Activated CD8-positive, alpha-beta memory T cell treated with anti-CD3 and anti-CD28 coated beads, Interleukin-2, amount 50 U/mL, for 24 hours (primary cell): ENCODE results near the gene RNF157.
"Not testable (repeated sequence)": the region's sequence is repeated elsewhere in the genome, so short reads cannot be mapped to it uniquely, and the experiment has no call there.

Experiments
- DNase-seq: peaks from one replicate; pipeline ENCODE4 v3.0.0-alpha.2; 2020; ENCODE audit errors: extremely low read depth

The RNF157 gene

DNA sequence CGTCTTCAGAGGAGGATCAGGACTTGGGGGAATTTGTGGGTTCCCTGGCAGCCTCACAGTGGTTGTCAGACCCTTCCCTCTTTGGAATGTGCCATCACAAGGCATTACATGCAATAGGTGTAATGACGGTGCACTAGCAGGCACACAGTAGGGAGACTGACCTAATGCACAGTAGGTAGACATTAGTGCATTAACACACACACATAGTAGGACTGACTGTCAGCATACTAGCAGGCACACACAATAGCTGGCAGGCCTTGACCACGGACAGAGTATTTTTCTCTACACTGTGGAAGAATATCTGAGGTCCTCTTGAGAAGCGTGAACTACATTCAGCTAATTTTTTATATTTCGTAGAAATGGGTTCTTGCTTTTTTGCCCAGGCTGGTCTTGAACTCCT is 14.0 kb upstream of the RNF157 start:
- no peak for DNase-seq

DNA sequence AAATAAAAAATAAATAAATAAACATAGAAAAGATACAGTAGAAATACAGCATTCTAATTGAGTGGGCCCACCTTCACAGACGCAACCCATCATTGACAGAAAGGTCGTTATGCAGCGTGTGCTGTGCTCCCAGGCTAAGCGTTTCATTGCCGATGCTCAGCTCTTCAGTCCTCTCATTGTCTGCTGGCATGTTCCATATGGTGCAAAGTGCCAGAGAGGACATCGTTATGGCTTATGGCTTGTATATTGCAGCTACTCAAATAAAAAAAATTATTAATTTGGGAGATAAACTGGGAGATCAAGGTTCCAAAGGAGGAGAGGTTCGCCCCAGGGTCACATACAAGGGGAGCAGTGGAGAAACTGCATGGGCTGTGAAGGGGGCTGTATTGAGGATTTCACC is 13.5 kb upstream of the RNF157 start:
- DNase-seq: no peak

DNA sequence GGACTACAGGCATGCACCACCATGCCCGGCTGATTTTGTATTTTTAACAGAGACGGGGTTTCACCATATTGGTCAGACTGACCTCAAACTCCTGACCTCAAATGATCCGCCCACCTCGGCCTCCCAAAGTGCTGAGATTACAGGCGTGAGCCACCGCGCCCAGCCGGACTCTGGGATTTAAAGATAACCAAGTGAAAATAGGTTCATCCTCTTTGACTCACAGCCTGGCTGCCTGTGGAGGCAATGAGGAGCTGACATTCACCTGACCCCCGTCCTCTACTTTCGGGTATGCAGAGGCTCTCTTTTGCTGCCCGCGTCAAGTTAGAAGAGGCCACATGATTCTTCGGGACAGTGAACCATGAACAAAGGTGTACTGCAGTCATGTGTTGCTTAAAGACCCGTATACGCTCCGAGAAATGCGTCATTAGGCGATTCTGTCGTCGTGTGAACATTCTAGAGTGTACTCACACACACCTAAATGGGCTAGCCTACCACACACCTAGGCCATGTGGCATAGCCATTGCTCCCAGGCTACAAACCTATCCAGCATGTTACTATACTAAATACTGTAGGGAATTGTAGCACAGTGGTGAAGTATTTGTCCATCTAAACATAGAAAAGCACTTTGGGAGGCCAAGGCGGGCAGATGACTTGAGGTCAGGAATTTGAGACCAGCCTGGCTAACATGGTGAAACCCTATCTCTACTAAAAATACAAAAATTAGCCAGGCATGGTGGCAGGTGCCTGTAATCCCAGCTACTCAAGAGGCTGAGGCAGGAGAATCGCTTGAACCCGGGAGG is 12.9 kb upstream of the RNF157 start:
- not testable (repeated sequence) for DNase-seq

DNA sequence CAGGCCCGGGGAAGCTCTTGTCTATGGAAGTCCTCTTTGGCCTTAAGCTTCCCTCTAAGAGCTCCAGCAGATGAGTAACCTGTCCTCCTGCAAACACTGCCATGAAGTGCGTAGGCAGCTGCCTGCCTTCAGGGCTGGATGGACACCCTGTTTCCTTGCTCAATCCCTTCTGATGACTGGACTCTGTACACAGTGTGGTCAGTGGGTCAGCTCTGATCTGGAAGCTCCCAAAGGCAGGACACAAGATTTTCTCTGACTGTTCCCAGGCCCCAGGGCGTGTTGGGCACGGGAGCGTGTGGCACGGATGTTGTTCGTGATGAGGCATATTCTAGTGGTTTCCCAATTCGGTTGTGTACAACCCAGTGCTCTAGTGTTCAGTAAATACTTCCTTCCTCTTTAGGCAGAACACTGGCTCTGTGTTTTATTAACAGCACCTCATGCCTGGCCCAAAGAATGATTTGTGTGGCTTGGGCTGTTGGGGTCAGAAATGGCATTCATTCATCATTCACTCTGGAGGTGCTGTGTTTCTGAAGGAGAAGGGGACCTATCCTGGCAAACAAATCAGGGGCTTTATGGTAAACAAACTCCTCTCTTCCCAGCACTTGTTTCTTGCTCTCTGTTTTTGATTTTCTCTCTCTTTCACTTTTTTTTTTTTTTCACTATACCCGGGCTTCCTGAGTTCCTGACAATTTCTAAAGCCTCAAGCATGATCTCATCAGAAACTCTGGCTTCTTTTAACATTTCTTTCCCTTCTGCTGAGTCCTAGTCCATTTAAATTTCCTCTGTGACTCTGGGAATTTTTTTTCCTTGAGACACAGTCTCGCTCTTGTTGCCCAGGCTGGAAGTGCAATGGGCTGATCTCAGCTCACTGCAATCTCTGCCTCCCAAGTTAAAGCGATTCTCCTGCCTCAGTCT is 12.0 kb upstream of the RNF157 start:
- DNase-seq: no peak

DNA sequence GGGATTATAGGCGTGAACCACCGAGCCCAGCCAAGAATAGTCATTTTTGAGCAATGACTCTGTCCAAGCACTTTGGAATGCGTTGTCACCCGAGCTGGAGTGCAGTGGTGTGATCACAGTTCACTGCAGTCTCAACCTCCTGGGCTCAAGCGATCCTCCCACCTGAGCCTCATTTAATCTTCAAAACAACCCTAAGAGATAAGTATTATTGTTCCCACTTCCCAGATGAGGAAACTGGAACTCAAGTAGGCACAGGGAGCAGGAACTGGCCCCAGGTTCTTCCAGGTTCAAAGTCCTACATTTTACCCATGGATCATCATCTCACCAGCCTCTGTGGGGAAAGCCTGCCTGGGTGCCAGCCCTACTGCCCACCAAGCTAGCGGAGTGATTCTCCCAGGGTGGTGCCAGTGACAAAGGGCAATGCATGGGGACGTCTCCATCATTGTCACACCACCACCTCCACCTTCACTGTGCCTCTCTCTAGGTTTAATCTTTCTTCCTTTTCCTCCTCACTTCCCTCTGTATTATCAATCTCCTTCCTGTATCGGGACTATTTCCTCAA is 11.3 kb upstream of the RNF157 start:
- DNase-seq: no peak

DNA sequence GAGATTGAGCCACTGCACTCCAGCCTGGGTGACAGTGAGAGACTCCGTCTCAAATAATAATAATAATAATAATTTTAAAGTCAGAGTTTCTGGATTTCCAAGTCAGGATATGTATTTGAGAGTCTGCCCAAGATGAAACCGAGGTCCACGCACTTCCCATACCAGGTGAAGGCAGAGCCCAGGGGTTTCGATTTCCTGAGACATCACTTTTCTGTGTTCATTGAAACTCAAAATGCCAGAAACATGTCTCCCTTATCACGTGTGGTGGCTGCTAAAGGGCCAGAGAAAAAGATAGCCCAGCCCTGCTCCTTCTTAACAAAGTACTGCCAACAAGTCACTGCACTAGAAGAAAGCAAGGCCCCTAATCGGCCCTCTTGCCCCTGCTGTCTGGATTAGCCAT is 9.8 kb upstream of the RNF157 start:
- no peak for DNase-seq

DNA sequence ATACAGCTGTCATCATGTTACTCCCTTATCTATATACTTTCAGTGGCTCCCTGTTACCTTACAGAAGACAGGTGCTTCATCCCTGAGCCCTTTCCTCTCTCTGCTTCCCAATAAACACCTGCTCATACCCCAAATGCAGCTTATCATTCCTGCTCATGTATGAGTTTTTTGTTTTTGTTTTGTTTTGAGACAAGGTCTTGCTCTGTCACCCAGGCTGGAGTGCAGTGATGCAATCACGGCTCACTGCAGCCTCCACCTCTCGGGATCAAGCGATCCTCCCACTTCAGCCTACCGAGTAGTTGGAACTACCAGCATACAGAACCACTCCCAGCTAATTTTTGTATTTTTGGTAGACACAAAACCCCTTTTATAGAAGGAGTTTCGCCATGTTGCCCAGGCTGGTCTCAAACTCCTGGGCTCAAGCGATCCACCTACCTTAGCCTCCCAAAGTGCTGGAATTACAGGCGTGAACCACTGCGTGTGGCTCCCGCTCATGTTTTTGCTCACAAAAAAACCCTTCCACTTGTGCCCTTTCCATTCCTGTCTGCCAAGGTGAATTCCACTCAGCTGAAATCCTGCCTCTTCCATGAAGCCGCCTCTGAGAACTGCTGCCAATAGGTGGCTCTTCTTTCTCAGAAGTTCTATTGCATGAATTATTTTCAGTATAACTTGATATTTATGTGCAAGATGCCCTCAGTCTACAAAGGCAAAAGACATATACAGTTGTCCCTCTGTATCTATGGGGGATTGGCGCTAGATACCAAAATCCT is 7.9 kb upstream of the RNF157 start:
- no peak for DNase-seq

DNA sequence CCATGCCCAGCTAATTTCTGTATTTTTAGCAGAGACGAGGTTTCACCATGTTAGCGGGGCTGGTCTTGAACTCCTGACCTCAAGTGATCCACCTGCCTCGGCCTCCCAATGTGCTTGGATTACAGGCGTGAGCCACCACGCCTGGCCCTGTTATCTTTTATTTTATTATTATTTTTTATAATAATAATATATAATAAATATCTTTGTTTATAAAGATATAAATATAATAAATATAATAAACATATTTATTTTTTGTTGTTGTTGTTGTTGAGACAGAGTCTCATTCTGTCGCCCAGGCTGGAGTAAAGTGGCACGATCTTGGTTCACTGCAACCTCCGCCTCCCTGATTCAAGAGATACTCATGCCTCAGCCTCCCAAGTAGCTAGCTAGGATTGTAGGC is 7.0 kb upstream of the RNF157 start:
- DNase-seq: no peak

DNA sequence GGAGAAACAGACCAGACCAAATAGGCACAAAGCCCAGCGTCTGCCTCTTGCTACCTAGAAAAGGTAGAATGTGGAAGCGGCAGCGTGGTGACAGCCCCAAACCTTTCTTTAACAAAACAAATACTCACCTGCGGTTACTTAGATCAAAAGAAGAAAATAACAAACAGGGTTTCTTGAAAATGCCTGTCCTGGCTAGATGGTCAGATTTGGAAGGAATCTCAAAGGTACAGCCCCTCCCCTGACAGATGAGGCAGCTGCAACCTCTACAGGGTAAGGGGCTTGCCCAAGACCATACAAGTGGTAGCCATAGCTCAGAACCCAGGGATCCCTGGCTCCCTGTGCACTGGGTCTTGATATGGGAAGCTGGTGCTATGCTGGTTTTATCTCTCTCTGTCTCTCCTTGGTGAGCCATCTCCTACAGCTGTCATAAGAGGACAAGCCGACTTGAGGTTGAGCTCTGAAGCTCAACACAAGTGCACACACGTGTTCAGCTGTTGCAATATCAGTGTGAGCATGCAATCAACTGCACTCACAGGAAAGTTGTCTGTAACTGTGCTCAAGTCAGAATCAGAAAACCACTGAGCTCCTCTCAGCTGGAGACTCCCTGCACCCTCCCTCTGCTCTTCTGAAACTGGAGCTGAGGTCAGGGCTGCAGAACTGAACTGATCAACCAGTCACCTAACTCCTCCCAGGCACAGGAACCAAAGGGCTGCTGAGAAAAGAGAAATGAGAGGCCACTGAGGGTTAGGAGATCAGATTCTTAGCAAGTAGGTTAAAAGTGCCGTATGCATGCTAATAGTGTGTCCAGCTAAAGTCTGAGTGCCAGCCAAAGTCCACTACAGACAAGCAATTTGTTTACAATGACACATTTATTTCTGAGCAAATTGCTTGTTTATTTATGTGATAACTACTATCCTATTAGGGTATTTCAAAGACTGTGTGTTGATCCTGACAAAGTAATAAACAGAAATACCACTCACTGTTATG is 6.1 kb upstream of the RNF157 start:
- no peak for DNase-seq

DNA sequence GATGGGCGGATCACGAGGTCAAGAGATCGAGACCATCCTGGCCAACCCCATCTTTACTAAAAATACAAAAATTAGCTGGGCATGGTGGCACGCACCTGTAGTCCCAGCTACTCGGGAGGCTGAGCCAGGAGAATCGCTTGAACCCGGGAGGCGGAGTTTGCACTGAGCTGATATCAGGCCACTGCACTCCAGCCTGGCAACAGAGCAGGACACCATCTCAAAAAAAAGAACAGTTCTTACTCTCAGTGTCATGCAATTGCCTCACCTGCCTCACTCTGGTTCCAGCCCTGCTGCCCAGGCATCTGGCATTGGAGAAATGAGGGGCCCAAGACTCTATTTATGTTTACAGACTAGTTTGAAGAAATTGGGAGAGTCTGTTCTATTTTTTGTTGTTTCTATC is 4.4 kb upstream of the RNF157 start:
- not testable (repeated sequence) for DNase-seq

DNA sequence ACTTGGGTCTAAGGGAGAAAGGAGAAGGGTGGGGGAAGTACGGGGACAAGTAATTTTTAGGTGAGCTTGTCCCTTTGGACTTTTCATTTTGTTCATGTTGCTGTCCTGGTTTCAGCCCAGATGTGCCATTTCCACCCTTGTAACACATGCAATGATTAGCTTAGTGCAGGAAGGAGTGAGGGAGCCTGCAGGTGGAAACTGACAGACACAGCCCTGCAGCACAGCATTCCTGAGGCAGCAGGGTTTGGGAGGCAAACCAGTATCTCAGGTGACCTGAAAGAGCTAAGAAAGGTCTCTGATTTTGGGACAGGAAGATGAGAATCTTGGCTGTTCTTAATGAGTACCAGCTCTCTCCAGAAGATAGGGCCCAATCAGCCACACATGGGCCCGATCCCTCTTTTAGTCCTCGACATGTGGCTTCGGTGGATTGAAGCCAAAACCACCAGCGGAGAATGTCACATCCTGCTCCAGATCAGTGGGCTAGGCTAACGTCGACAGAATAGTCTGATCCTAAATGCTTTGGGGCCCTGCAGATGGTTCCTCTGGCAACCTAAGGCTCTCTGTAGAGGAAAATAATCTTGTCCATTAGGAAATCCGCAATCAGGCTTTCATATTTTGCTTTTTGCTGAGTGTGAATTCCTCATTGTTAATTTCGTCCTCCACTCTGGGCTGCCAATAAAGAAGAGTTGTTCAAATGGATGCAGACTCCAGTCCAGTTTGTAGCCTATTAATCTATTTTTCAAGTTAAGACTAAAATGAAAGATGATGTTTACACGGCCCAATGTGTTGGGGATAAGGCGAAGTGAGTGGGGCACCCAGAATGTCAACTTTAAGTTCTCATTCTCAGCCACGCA is 3.8 kb upstream of the RNF157 start:
- no peak for DNase-seq

DNA sequence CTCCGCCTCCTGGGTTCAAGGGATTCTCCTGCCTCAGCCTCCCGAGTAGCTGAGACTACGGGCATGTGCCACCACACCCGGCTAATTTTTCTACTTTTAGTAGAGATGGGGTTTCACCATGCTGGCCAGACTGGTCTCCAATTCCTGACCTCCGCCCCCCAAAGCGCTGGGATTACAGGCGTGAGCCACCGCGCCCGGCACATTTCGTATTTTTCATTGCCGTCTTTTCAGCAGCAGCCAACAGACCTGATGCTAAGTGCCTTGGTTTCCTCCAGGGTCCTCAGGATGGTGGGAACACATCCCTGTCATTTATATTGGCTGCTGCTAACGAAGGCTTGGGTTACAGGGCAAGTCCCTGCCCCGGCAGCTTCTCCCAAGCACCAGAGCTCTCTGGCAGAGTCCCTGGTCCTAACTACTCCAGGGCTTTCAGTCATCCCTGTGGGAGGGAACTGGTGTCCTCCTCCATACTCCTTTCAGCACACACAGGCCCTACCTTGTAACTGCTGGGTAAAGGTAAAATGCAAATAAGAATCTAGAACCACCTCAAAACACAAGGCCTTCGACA is 1.5 kb upstream of the RNF157 start:
- DNase-seq: no peak

DNA sequence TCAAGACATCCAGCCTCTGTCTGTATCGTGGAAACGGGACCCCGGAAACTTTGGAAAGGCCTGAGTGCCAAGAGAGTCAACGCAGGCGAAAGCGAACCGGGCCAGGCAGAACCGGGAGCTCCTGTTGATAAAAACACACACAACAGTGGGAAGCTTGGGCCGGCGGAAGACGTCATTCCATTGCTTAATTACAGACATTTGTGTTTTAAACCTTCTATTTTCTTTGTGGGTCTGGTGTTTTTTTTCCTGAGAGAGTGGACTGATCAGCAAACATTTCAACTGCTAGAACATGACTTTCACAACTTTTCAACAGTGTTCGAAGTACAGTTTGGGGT is 878 bp upstream of the RNF157 start:
- DNase-seq: no peak

DNA sequence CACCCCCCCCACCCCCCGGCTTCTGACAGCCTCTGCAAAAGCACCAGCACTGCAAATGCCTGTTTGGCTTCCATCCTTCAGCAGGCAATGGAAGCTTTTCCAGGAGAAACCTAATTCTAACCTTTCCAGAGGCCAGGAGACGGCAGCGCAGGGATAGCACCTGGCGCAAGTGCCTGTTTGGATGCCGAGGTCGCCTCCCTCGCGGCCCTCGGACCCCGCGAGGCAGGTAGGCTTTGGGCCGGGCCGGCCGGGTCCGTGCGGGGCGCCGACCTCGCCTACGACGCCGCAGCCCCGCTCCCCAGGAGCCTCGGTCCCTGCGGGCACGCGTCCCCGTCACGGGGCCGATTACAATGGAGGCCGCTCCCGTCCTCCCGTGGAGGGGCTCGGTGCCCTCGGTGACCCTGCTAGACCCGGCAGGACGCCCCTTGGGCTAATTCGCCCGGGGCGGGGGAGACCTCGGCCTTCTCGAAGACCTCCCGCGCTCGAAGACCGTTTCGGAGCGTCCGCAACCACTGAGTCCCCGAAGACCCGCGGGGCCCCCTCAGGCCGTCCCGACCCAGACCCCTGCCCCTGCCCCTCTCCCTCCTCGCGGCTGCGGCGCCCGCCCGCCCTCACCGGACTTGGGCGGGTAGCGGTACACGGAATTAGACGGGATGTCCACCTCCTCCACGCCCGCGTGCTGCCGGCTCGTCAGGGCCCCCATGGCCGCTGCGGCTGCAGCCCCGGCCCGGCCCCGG is 587 bp downstream of the RNF157 start:
- no peak for DNase-seq

DNA sequence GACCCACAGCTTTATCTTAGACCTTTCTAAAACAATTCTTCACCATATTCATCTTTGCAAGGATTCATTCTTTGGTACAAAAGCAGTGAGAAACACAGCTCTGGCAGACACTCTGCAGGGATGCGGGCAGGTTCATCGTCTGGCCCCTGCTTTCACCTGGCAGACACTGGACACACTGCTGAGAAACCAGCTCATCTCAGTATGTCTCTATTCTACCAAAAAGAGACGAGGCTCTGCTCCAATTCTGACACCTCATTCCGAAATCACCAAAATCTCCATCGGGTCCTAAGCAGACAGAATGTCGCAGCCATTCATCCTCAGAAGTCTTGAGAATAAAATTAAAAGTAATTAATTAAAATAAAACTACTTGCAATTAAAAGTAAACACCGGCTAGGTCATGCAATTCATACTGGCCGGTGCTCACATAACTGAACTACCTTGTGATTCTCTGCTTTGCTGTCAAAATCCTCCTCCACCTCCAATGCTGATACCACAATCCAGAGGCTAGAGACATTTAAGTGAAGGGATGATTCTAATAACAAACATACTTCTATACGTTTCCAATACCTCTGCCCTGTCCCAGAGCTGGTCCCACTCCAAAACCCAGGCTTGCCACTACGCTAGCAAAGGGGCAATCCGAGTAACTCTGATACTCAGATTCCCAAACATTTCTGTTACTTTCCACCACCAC is 1.3 kb downstream of the RNF157 start:
- no peak for DNase-seq

DNA sequence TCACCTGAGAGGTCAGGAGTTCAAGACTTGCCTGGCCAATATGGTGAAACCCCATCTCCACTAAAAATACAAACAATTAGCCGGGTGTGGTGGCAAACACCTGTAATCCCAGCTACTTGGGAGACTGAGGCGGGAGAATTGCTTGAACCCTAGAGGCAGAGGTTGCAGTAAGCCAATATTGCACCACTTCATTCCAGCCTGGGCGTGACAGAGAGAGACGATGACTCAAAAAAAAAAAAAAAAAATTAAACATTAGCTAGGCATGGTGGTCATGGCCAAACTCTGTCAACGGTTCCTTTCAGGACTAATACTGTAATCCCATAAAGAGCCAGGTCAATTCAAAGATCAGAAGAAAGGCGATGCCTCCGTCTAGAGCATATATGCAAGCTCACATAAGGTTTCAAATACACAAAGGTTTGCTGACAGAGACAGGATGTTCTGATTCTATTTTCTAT is 2.4 kb downstream of the RNF157 start:
- no peak for DNase-seq

DNA sequence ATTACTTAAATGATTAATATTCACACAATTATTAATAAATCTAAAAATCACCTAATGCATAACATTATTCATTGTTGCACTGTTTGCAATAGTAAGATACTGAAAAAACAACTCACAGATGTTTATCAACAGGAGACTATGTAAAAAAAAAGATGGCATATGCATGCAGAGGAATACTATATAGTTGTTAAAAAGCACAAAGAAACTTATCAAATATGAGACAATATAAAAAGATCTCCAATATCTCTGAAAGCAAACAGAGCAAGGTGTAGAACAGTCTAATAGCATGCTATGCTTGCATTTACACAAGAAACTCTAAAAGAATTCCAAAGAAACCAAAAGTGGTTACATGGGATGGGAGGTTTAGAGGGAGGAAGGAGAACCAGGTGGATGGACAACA is 3.7 kb downstream of the RNF157 start:
- no peak for DNase-seq

DNA sequence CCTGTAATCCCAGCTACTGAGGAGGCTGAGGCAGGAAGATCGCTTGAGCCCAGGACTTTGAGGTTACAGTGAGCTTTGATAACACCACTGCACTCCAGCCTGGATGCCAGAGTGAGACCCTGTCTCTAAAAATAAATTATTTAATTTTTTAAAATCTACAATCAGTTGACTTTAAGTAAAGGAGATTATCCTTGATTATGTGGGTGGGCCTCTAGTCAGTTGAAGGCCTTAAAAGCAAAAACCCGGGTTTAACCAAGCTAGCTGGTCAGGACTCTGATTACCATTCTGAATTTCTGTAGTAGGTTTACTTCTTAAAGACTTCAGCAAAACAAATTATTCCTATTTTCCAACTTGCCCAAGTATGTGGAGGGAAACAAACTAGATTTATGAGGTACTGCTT is 4.4 kb downstream of the RNF157 start:
- DNase-seq: no peak
